SIG-M5 treated with dmso at 0.1 percent for 504 hours (cell line): Measurements from ENCODE around the gene KERA.
"Not testable (repeated sequence)": the region's sequence is repeated elsewhere in the genome, so short reads cannot be mapped to it uniquely, and the experiment has no call there.

ENCODE experiments used
- DNase-seq: peaks from one replicate; lab custom pipeline; 2025; ENCODE audit not compliant: unreplicated experiment; lab: John Stamatoyannopoulos, UW

The KERA gene

DNA sequence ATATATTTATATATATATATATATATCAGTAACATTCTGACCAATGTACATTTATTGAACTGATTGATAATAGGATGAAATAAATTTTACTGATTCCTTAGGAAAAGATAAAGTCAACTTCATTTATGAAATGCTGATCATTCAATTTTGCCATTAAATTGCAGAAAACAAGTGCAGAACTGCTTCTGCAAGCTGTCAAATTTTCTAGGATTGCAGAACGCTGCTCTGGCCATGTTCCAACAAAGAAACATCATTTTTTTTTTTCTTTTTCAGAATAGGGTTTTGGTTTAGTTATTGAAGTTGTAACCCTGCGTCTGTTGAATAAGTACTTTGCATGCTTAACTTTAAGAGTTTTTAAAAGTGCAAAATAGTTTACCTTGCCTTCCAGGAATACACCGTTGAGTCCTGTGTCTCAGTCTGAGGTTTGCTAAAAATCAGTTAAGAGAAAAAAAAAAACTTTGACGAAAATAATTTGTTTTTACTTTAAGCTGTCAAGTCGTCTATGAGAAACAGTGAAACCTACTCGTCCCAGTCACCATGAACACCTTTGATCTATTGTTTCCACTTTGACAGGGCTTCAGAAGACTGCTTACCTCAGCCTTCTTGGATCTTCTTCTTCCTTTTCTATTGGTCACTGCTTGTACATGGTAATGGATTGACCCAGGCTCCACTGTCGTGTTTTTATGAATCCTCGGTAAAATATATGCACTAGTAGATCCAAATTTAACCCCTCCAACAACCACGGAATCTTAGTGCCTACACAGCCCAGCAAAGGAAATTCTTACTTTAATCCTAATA is at the start of gene KERA:
Gene KERA, minus strand, starts transcription at position 657 of the 798 bp plus-strand sequence. CDS start 1,743 bp downstream, outside the sequence.
- DNase-seq: no peak

GRCh38 chr12:91106283-91106682 is 48.5 kb upstream of the KERA start:
- no peak for DNase-seq

DNA sequence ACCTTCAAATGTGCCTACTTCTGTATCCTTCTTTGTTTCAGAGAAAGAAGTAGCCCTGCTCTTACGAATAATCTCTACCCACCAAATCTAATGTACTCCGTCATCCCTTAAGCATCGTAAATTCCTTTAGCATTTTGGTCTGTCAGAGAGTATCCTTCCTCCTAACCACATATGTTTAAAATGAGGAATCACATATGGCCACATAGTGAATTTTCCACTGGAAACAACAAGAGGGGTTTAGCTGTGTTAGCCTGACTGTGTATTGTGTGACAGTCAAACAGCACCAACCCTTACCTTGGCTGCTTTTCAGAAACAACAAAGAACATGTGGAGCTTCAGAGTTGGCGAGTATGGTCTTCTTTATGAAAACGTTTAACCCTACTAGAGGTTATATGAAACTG is 48.0 kb upstream of the KERA start:
- DNase-seq: no peak

- DNase-seq: no peak
Measured at GRCh38 chr12:91104812-91105466, 47.1 kb upstream of the KERA start.

DNA sequence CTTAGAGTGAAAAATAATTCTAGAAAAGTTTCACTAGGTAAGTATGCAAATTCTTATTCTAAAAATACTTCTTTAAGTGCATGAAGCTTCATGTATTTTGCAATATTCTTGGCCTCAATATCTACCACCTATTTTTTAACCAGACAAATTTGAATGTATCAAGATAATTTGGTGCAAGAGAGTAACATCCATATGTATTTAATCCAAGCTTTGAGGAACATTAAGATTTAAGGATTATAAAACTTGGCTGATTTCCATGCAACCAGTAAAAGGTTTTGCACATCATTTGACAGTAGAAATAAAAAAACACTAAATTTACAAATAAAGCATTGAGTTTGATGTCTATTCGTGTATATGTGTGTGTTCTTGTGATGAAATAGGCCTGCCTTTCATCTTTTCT is 45.8 kb upstream of the KERA start:
- no peak for DNase-seq

- no peak for DNase-seq
Measured at GRCh38 chr12:91103101-91103500, 45.3 kb upstream of the KERA start.

DNA sequence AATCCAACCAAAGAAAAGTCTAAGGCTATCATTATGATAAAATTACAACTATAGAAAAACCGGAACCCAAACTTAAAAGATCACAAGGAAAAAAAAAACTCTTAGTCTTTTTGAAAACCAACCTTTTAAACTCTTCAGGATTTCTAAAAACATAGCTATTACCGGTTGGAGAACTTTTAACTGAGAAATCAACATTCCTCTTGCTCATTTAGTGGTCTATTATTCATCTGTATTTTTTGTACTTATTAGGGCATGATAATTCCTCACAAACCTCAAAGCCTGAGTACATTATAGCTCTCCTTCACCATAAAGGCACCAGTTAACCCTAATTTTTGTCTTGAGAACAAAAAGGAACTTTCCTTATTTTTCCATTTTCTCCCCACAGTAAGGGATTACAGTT is 43.1 kb upstream of the KERA start:
- DNase-seq: no peak

DNA sequence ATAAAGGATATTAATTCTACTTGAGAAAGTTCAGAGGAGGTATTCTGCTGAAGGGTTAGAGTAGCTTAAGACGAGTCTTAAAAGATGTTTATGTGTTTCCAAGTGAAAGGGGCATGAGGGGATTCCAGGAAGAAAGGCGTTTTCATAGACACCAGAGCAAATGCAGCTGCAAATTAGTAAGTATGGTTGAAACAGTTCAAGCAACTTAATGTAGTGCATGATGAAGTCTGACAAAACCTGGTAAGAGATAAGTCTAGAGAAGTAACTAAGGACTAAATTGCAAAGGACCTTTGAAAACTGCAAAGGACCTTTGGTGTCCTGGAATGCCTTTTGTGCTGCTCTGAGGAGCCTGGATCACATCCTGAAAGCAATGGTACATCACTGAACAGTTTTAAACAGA is 42.0 kb upstream of the KERA start:
- no peak for DNase-seq

- no peak for DNase-seq
Measured at GRCh38 chr12:91099341-91099740, 41.5 kb upstream of the KERA start.

GRCh38 chr12:91098941-91099340 is 41.1 kb upstream of the KERA start:
- DNase-seq: no peak

GRCh38 chr12:91098461-91098860 is 40.6 kb upstream of the KERA start:
- DNase-seq: no peak

DNA sequence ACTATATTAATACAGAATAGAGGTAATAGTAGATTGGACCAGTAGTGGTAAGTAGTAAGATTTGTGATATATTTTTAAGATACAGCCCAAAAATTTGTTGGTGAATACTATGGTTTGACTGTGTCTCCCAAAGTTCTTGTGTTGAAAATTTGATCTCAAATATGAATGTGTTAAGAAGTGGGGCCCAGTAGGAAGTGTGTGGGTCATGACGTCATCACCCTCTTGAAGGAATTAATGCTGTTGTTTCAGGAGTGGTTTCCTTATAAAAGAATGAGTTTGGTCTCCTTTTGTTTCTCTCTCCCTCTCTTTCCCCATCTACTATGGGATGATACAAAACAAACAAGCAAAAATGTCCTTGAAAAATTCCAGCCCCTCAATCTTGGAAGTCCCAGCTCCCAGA is 37.1 kb upstream of the KERA start:
- DNase-seq: no peak

DNA sequence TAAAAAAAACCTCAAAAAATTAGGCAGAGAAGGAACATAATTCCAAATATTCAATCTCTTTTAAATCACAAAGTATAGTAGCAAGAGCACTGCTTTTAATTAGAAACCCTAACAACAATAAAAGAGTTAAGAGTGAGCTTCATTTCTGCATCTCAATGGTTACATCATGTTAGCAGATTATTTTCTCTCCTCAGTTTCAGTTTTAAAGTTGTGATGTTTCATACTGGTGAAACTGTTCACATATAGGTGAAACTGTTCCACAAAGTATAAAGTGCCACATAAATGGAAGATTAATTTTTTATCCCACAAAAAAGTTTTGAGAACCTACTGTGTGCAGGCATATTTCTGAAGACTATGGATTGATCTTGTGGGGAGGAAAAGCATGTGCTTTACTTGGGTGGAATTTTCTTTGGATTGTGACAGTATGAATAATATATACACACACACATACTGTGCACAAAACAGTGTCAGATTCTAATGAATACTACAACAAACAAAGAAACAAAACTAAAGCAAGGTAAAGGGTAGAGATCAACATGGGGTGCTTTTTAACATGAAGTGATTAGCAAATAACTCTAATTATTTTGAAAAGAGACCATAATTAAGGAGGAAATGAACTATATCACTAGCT is 36.3 kb upstream of the KERA start:
- no peak for DNase-seq

DNA sequence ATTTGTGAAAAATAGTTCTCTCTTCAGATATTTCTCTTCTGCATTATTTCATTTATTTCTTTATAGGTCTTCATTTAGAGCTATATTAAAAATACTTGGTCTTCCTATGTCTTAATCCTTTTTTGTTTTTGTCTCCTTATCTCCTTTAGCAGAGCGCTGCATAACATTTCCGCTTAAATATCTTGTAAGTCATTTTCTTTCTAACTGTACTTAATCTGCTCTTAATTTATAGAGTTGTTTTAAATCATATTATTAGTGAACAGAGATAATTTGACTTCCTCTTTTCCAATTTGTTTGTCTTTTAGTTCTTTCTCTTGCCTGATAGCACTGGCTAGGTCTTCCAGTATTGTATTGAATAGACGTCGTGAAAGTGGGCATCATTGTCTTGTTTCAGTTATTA is 35.5 kb upstream of the KERA start:
- no peak for DNase-seq

DNA sequence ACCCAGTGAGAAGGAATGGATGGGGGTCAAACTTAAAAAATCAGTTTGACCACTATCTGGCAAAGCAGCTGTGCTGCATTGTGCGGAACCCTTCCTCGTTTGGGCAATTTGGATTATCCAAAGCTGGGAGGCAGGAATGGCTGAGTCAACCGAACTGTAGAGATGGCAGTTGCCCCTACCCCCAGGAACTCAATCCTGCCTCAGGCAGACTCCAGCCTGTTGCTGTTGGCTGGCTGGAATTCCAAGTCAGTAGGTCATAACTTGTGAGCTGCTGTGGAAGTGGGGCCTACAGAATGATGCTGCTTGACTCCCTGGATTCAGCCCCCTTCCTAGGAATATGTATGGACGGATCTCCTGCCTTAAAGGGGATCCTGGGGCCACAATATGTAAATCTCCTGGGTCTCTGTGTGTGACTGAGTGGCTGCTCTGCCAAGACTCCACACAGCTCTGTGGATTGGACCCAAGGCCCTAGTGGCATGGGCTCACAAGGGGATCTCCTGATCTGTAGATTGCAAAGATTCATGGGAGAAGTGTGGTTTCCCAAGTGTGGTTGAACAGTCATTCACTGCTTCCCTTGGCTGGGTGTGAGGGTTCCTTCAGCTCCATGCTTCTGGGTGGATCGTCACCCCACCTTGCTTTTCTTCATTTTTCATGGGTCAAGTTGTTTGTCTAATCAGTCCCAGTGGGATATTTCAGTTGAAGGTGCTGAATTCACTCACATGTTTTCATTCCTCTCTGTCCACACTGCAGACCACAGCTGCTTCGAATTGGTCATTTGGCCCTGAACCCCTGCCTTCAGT is 34.3 kb upstream of the KERA start:
- DNase-seq: no peak

GRCh38 chr12:91089953-91090352 is 32.1 kb upstream of the KERA start:
- not testable (repeated sequence) for DNase-seq

DNA sequence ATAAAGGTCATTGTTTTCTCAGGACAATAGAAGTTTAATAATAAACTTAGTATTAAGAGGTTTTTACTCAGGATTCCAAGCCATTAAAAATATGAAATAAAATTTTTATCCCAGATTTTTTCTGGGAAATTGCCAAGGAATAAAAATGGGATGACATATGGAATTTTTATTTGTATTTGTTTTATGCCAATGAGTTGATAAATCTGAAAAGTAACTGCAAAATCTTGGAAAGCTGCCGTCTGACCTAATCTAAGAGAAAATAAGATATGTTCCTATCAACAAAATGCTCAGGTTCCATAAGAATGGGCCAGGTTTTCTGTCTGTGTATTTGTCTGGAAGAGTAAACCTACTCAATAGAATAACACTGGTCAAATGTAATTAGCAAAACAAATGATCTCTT is 22.2 kb upstream of the KERA start:
- DNase-seq: no peak

- DNase-seq: no peak
Measured at GRCh38 chr12:91078501-91078900, 20.7 kb upstream of the KERA start.

- no peak for DNase-seq
Measured at GRCh38 chr12:91077228-91077954, 19.6 kb upstream of the KERA start.

- no peak for DNase-seq
Measured at GRCh38 chr12:91074851-91075250, 17.0 kb upstream of the KERA start.
